GM21390 (cell line): ENCODE measurements around the gene LGALS3.

ENCODE experiments used
- ATAC-seq: cut with Tn5 transposase; IDR thresholded peaks from one replicate; pipeline ENCODE4 v1.9.1; 2021; ENCODE audit not compliant: unreplicated experiment

The LGALS3 gene

GRCh38 chr14:55111122-55111708 is 17.8 kb upstream of the LGALS3 start:
- ATAC-seq: no peak

GRCh38 chr14:55114720-55115119 is 14.3 kb upstream of the LGALS3 start:
- ATAC-seq: no peak

GRCh38 chr14:55115460-55115859 is 13.6 kb upstream of the LGALS3 start:
- no peak for ATAC-seq

- ATAC-seq: no peak
Measured at GRCh38 chr14:55115861-55116245, 13.2 kb upstream of the LGALS3 start.

GRCh38 chr14:55116246-55117030 is 12.6 kb upstream of the LGALS3 start:
- no peak for ATAC-seq

- no peak for ATAC-seq
Measured at GRCh38 chr14:55117803-55118441, 11.1 kb upstream of the LGALS3 start.

- no peak for ATAC-seq
Measured at GRCh38 chr14:55118761-55119160, 10.3 kb upstream of the LGALS3 start.

- ATAC-seq: no peak
Measured at GRCh38 chr14:55120571-55121495, 8.2 kb upstream of the LGALS3 start.

- ATAC-seq: no peak
Measured at GRCh38 chr14:55121628-55122439, 7.2 kb upstream of the LGALS3 start.

GRCh38 chr14:55122440-55122986 is 6.5 kb upstream of the LGALS3 start:
- ATAC-seq: no peak

- no peak for ATAC-seq
Measured at GRCh38 chr14:55123101-55123500, 6.0 kb upstream of the LGALS3 start.

- ATAC-seq: no peak
Measured at GRCh38 chr14:55123852-55124639, 5.0 kb upstream of the LGALS3 start.

GRCh38 chr14:55124774-55125386 is 4.2 kb upstream of the LGALS3 start:
- no peak for ATAC-seq

GRCh38 chr14:55125403-55125802 is 3.6 kb upstream of the LGALS3 start:
- ATAC-seq: no peak

- no peak for ATAC-seq
Measured at GRCh38 chr14:55126034-55126433, 3.0 kb upstream of the LGALS3 start.

- ATAC-seq: no peak
Measured at GRCh38 chr14:55126932-55127459, 2.1 kb upstream of the LGALS3 start.

- ATAC-seq: no peak
Measured at GRCh38 chr14:55127460-55127951, 1.5 kb upstream of the LGALS3 start.

GRCh38 chr14:55128386-55129085 is 516 bp upstream of the LGALS3 start:
- no peak for ATAC-seq
